ENCODE data around the gene GNRHR. TPM values are rescaled to one million over a fixed set of nuclear protein-coding genes. Genes with fewer than 3 reads are reported as not detected.

The GNRHR gene
- total and polyA plus RNA-seq, 10 donors = 0.37 TPM; not detected in 9

GRCh38 chr4:67723341-67723740, 30.8 kb downstream of the GNRHR start:
- no peaks in the 10 kb centered on the region for H3K4me1 ChIP-seq
- intact Hi-C loops (cut with DNase I; ENCODE audit: low total_unique reads) = no loop called here
- TF ChIP-seq POLR2AphosphoS5 (IDR thresholded peaks at IDR 0.05) (no peak), POLR2A (IDR thresholded peaks at IDR 0.05) (no peak)
- TF ChIP-seq, protein P1, sequence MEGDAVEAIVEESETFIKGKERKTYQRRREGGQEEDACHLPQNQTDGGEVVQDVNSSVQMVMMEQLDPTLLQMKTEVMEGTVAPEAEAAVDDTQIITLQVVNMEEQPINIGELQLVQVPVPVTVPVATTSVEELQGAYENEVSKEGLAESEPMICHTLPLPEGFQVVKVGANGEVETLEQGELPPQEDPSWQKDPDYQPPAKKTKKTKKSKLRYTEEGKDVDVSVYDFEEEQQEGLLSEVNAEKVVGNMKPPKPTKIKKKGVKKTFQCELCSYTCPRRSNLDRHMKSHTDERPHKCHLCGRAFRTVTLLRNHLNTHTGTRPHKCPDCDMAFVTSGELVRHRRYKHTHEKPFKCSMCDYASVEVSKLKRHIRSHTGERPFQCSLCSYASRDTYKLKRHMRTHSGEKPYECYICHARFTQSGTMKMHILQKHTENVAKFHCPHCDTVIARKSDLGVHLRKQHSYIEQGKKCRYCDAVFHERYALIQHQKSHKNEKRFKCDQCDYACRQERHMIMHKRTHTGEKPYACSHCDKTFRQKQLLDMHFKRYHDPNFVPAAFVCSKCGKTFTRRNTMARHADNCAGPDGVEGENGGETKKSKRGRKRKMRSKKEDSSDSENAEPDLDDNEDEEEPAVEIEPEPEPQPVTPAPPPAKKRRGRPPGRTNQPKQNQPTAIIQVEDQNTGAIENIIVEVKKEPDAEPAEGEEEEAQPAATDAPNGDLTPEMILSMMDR (IDR thresholded peaks at IDR 0.05 in 8 of 11, conservative IDR thresholded peaks at IDR 0.05 in 3 of 11) = no peak
- H3K4me3 ChIP-seq = no peak overlapping the region
- H3K36me3 ChIP-seq = peaks cover 0 to 26% (median 8%) of the 10 kb centered on the region in 6 donors
- peaks cover 0 to 7% (median 0%) of the 10 kb centered on the region in 8 donors for H3K9me3 ChIP-seq
- no peak for DNase-seq
- no peaks in the 10 kb centered on the region for H3K27me3 ChIP-seq (replicated peaks in 1 of 7)
- WGBS, 5 donors = 96 to 100% (median 97%) methylated on average over 5 of the region's 5 CpGs
- H3K27ac ChIP-seq = no peak overlapping the region

GRCh38 chr4:67721770-67722597, 32.2 kb downstream of the GNRHR start:
- H3K4me3 ChIP-seq = no peak overlapping the region
- intact Hi-C loops (cut with DNase I; ENCODE audit: low total_unique reads) = no loop called here
- no peak for DNase-seq
- H3K27ac ChIP-seq = no peak overlapping the region
- no peaks in the 10 kb centered on the region for H3K27me3 ChIP-seq (replicated peaks in 1 of 7)
- TF ChIP-seq, protein P1 (IDR thresholded peaks at IDR 0.05 in 8 of 11, conservative IDR thresholded peaks at IDR 0.05 in 3 of 11) = no peak
- TF ChIP-seq POLR2AphosphoS5 (IDR thresholded peaks at IDR 0.05) (no peak), POLR2A (IDR thresholded peaks at IDR 0.05) (no peak)
- H3K9me3 ChIP-seq = no peaks in the 10 kb centered on the region
- WGBS, 5 donors = 91 to 95% (median 94%) methylated on average over 9 of the region's 9 CpGs
- H3K36me3 ChIP-seq = peaks cover 0 to 33% (median 8%) of the 10 kb centered on the region in 6 donors
- H3K4me1 ChIP-seq = no peaks in the 10 kb centered on the region

GRCh38 chr4:67721315-67721769, 32.8 kb downstream of the GNRHR start:
- WGBS, 5 donors = 97 to 98% (median 97%) methylated on average over 3 of the region's 3 CpGs
- no peak for TF ChIP-seq POLR2A (IDR thresholded peaks at IDR 0.05)
- TF ChIP-seq POLR2AphosphoS5 (IDR thresholded peaks at IDR 0.05) = no peak
- TF ChIP-seq, protein P1 (IDR thresholded peaks at IDR 0.05 in 8 of 11, conservative IDR thresholded peaks at IDR 0.05 in 3 of 11) = no peak
- no peak for DNase-seq
- Histone ChIP-seq H3K27me3 (replicated peaks in 1 of 7) (no peaks in the 10 kb centered on the region), H3K4me3 (no peak overlapping the region), H3K9me3 (no peaks in the 10 kb centered on the region), H3K27ac (no peak overlapping the region), H3K4me1 (no peaks in the 10 kb centered on the region), H3K36me3 (peaks cover 0 to 40% (median 8%) of the 10 kb centered on the region in 6 donors)
- intact Hi-C loops (cut with DNase I; ENCODE audit: low total_unique reads) = no loop called here

DNA sequence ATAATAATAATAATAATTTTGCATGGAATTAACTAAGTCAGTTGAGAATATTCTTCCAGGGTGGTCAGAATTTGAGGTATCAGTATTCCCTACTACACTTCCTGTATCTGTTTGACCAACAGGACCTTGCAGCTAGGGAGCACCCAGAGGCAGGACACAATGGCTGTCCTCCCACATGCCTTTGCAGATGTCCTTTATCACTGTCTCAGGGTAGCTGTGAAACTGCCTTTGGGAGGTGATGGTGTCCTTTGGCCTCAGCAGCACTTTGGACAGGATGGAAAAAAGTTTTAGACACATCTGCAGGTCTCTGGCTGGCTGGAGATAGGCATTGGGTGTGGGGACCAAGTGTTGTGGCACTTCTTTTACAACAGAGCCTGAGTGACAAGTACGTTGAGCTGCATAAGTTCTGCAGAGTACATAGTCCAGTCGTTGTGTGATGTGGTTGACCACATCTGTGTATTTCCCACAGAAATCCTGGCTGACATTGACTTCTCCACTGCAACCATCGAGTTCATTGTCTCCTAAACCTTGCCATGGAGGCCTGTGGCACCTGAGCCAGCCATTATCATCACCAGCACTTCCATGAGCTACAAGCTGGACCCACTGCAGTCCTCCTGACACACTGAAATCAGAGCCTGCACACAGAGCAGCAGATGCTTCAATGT, 34.1 kb downstream of the GNRHR start:
- Histone ChIP-seq H3K9me3 (no peaks in the 10 kb centered on the region), H3K27me3 (replicated peaks in 1 of 7) (no peaks in the 10 kb centered on the region), H3K36me3 (peaks cover 0 to 47% (median 8%) of the 10 kb centered on the region in 6 donors), H3K4me1 (no peaks in the 10 kb centered on the region), H3K4me3 (no peak overlapping the region), H3K27ac (no peak overlapping the region)
- TF ChIP-seq POLR2AphosphoS5 (IDR thresholded peaks at IDR 0.05) (no peak), POLR2A (IDR thresholded peaks at IDR 0.05) (no peak)
- TF ChIP-seq, protein P1 (IDR thresholded peaks at IDR 0.05 in 8 of 11, conservative IDR thresholded peaks at IDR 0.05 in 3 of 11) = no peak
- intact Hi-C loops (cut with DNase I; ENCODE audit: low total_unique reads) = no loop called here
- DNase-seq = no peak
- WGBS, 5 donors = 86 to 99% (median 91%) methylated on average over 1 to 3 of the region's 3 CpGs

Measured in spleen (tissue), 11 donors.